ENCODE data around the gene HK3.

DNA sequence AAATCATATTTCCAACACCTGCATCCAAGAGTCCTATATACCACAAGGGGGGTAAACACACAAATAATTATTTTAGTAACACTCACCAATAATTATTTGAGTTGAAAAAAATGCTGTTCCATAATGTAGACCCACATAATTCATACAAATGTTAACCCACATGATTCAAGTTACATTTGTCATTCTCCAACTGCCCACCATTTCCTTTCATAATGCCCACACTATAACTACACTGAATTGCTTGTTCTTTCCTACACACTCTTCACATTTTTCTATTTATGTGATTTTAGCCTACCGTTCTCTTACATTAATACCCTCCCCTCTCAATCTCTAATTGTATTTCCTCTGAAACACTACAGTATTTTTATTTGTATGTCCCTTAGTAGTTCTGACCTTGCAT is 35.9 kb upstream of the HK3 start:
- no peak for TF ChIP-seq NRF1 (IDR thresholded peaks at IDR 0.05; ENCODE audit: low read depth, low read length)
- TF ChIP-seq, protein P1, sequence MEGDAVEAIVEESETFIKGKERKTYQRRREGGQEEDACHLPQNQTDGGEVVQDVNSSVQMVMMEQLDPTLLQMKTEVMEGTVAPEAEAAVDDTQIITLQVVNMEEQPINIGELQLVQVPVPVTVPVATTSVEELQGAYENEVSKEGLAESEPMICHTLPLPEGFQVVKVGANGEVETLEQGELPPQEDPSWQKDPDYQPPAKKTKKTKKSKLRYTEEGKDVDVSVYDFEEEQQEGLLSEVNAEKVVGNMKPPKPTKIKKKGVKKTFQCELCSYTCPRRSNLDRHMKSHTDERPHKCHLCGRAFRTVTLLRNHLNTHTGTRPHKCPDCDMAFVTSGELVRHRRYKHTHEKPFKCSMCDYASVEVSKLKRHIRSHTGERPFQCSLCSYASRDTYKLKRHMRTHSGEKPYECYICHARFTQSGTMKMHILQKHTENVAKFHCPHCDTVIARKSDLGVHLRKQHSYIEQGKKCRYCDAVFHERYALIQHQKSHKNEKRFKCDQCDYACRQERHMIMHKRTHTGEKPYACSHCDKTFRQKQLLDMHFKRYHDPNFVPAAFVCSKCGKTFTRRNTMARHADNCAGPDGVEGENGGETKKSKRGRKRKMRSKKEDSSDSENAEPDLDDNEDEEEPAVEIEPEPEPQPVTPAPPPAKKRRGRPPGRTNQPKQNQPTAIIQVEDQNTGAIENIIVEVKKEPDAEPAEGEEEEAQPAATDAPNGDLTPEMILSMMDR (IDR thresholded peaks at IDR 0.05; ENCODE audit: control extremely low read depth in 1 of 3, insufficient read depth in 1 of 3, low read depth in 1 of 3, low read length in 3 of 3) = no peak
- no peak for TF ChIP-seq ZNF274 (IDR thresholded peaks at IDR 0.05; ENCODE audit: borderline replicate concordance, extremely low read depth, low read length)
- TF ChIP-seq CEBPB (IDR thresholded peaks at IDR 0.05; ENCODE audit: low read depth, low read length) = no peak
- TF ChIP-seq POU5F1 (IDR thresholded peaks at IDR 0.05; ENCODE audit: low read depth, low read length) = no peak
- no peak for TF ChIP-seq RAD21 (IDR thresholded peaks at IDR 0.05 in 1 of 2, conservative IDR thresholded peaks at IDR 0.05 in 1 of 2; ENCODE audit: low read depth in 2 of 2, low read length in 2 of 2)
- no peak for TF ChIP-seq MAFK (IDR thresholded peaks at IDR 0.05; ENCODE audit: low read depth, low read length)

All from H1 (cell line).